ENCODE results near the gene SELENOO. TPM values are rescaled to one million over a fixed set of nuclear protein-coding genes. Genes with fewer than 3 reads are reported as not detected.

SELENOO gene
- total RNA-seq, 1 donor from 2014 or later = 24.7 TPM

GRCh38 chr22:50171319-50171964 lies 29.4 kb upstream of the SELENOO start:
- peak overlapping the region; percentile 84 for H3K4me3 Mint-ChIP-seq (ENCODE audit: low read depth)
- H3K36me3 Mint-ChIP-seq (ENCODE audit: insufficient read depth) = no peaks in the 10 kb centered on the region
- H3K4me1 Mint-ChIP-seq (ENCODE audit: low read depth) = peaks cover 4% of the 10 kb centered on the region
- H3K27ac Mint-ChIP-seq = peak overlapping the region; percentile 88
- DNase-seq (ENCODE audit: low spot score, unreplicated experiment) = no peak
- H3K27me3 Mint-ChIP-seq = peaks cover 7% of the 10 kb centered on the region
- H3K9me3 Mint-ChIP-seq (ENCODE audit: low read depth) = no peaks in the 10 kb centered on the region
- TF ChIP-seq CTCF (IDR thresholded peaks at IDR 0.05; ENCODE audit: unreplicated experiment) = no peak

DNA sequence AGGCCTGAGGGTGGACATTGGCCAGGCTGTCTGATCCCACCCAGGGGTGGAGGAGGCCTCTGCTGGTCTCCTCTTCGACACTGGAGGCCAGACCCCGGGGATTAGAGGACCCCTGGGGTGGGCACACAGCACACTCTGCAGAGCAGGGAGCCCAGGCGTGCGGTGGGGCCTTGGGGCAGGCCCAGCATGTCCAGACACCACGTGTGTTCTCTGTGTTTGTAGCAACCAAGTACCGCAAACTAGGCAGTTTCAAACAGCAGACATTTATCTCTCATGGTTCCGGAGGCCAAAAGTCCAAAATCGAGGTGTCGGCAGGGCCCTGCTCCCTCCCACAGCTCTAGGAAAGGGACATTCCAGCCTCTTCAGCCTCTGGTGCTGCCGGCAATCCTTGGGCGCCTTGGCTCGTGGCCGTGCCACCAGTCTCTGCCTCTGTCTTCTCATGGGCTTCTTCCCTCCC lies 28.8 kb upstream of the SELENOO start:
- H3K36me3 Mint-ChIP-seq (ENCODE audit: insufficient read depth) = peaks cover 1% of the 10 kb centered on the region
- H3K4me3 Mint-ChIP-seq (ENCODE audit: low read depth) = peak overlapping the region; percentile 37
- H3K4me1 Mint-ChIP-seq (ENCODE audit: low read depth) = peaks cover 4% of the 10 kb centered on the region
- H3K9me3 Mint-ChIP-seq (ENCODE audit: low read depth) = no peaks in the 10 kb centered on the region
- H3K27me3 Mint-ChIP-seq = peaks cover 7% of the 10 kb centered on the region
- H3K27ac Mint-ChIP-seq = no peak overlapping the region
- no peak for DNase-seq (ENCODE audit: low spot score, unreplicated experiment)
- no peak for TF ChIP-seq CTCF (IDR thresholded peaks at IDR 0.05; ENCODE audit: unreplicated experiment)

- H3K36me3 Mint-ChIP-seq (ENCODE audit: insufficient read depth) = peaks cover 4% of the 10 kb centered on the region
- no peak overlapping the region for H3K27ac Mint-ChIP-seq
- H3K27me3 Mint-ChIP-seq = peaks cover 3% of the 10 kb centered on the region
- no peak for DNase-seq (ENCODE audit: low spot score, unreplicated experiment)
- no peak overlapping the region for H3K4me3 Mint-ChIP-seq (ENCODE audit: low read depth)
- no peak for TF ChIP-seq CTCF (IDR thresholded peaks at IDR 0.05; ENCODE audit: unreplicated experiment)
- no peaks in the 10 kb centered on the region for H3K9me3 Mint-ChIP-seq (ENCODE audit: low read depth)
- H3K4me1 Mint-ChIP-seq (ENCODE audit: low read depth) = peaks cover 4% of the 10 kb centered on the region
These were observed 27.4 kb upstream of the SELENOO start for GRCh38 chr22:50173311-50173982.

DNA sequence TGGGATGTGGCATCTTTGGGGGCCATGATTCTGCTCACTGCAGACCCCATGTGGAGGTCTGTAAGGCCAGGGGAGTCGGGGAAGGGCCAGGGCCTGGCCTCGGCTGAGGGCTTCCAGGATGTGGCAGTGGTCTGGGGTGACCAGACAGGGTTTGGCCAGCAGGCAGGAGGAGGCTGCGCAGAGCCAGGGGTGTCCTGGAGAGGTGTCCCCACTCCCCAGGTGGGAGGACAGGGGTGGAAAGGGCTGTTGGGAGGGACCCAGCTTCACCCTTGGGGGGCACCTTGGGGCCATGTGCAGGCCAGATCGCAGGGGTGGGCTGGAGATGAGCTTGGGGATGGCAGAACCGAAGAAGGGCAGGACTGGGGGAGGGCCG lies 26.8 kb upstream of the SELENOO start:
- no peak for TF ChIP-seq CTCF (IDR thresholded peaks at IDR 0.05; ENCODE audit: unreplicated experiment)
- Mint-ChIP-seq H3K27ac (no peak overlapping the region), H3K4me1 (ENCODE audit: low read depth) (peaks cover 4% of the 10 kb centered on the region), H3K27me3 (peaks cover 1% of the 10 kb centered on the region), H3K36me3 (ENCODE audit: insufficient read depth) (peaks cover 4% of the 10 kb centered on the region), H3K4me3 (ENCODE audit: low read depth) (no peak overlapping the region), H3K9me3 (ENCODE audit: low read depth) (no peaks in the 10 kb centered on the region)
- no peak for DNase-seq (ENCODE audit: low spot score, unreplicated experiment)

DNA sequence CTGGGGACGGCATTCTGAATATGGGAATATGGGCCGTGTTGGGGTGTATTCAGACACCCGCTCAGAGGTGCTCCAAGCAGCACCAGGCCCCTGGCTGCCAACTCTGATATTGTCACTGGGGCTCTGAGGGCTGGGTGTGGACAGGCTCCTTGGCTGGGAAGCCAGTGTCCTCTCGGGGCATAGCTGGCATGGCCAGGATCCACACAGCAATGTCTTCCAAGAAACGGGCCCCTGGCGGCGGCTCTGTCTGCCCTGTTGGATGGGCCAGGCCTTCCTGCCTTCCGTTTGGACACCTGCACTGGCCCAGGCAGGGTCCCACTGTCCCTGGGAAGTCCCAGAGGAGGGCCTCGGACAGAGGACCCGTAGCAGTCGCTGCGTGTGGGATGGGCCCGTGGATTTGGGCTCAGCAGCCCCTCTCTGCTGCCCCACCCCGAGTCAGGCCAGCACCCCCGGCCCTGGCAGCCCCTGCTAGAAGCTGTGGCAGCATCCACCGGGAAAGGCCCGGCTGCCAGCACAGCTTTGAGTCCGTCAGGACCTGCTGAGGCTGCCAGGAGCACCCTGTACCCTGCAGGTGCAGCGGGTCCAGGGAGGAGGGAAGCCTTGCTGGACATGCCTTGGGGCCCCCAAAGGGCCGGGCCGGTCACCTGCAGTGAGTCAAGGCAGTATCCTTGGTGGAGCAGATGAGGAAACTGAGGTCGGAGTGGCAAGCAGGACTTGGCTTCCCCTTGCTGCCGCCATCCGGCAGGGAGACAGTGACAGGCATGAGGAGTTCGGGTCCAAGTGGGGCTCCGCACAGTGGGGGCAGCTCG lies 26.2 kb upstream of the SELENOO start:
- peaks cover 6% of the 10 kb centered on the region for H3K36me3 Mint-ChIP-seq (ENCODE audit: insufficient read depth)
- no peak overlapping the region for H3K27ac Mint-ChIP-seq
- no peak for TF ChIP-seq CTCF (IDR thresholded peaks at IDR 0.05; ENCODE audit: unreplicated experiment)
- H3K27me3 Mint-ChIP-seq = no peaks in the 10 kb centered on the region
- no peaks in the 10 kb centered on the region for H3K9me3 Mint-ChIP-seq (ENCODE audit: low read depth)
- no peak overlapping the region for H3K4me3 Mint-ChIP-seq (ENCODE audit: low read depth)
- DNase-seq (ENCODE audit: low spot score, unreplicated experiment) = no peak
- H3K4me1 Mint-ChIP-seq (ENCODE audit: low read depth) = peaks cover 3% of the 10 kb centered on the region

All from progenitor cell of endocrine pancreas (in vitro differentiated cells).